SH-SY5Y (cell line): Measurements from ENCODE around the gene GRIA2.

Source experiments
- GATA2 ChIP-seq: IDR thresholded peaks from 2 replicates; pipeline ENCODE4 v1.6.1; 2011; ENCODE audit warnings: mild to moderate bottlenecking, low read depth, low read length
- GATA3 ChIP-seq: IDR thresholded peaks from 2 replicates; pipeline ENCODE4 v1.6.1; 2011; ENCODE audit warnings: low read depth, mild to moderate bottlenecking, low read length, moderate library complexity

GRCh38 chr4:157405070-157405469 lies 184.5 kb downstream of the GRIA2 start:
- no peak for TF ChIP-seq GATA2
- TF ChIP-seq GATA3: no peak
